ELR (cell line): Measurements from ENCODE around the gene ZEB2.

Source experiments
- DNase-seq: peaks from one replicate; pipeline ENCODE4 v3.0.0-alpha.2; 2015; ENCODE audit warnings: low read depth

Gene ZEB2

GRCh38 chr2:144528108-144528507, 8.2 kb upstream of the ZEB2 start:
- DNase-seq: no peak

- no peak for DNase-seq
Observed at GRCh38 chr2:144526831-144527230, 6.9 kb upstream of the ZEB2 start.

- peak; percentile 46 for DNase-seq
Observed at GRCh38 chr2:144524118-144525009, 4.4 kb upstream of the ZEB2 start.

- peak; percentile 38 for DNase-seq
Observed at GRCh38 chr2:144523596-144524117, 3.7 kb upstream of the ZEB2 start.

GRCh38 chr2:144522897-144523595, 3.1 kb upstream of the ZEB2 start:
- no peak for DNase-seq

- DNase-seq: no peak
Observed at GRCh38 chr2:144522176-144522896, 2.4 kb upstream of the ZEB2 start.

- no peak for DNase-seq
Observed at GRCh38 chr2:144521686-144522085, 1.8 kb upstream of the ZEB2 start.

GRCh38 chr2:144520756-144521487, 1.0 kb upstream of the ZEB2 start:
- DNase-seq: no peak

GRCh38 chr2:144519597-144519933, 354 bp downstream of the ZEB2 start:
- DNase-seq: no peak

GRCh38 chr2:144518748-144519596, 947 bp downstream of the ZEB2 start:
- DNase-seq: peak; percentile 28

- DNase-seq: peak; percentile 56
Observed at GRCh38 chr2:144517866-144518747, 1.8 kb downstream of the ZEB2 start.

GRCh38 chr2:144516981-144517865, 2.7 kb downstream of the ZEB2 start:
- peak; percentile 98 for DNase-seq

GRCh38 chr2:144516411-144516980, 3.4 kb downstream of the ZEB2 start:
- peak; percentile 73 for DNase-seq

GRCh38 chr2:144515696-144516410, 4.1 kb downstream of the ZEB2 start:
- peak; percentile 67 for DNase-seq

GRCh38 chr2:144515099-144515695, 4.7 kb downstream of the ZEB2 start:
- no peak for DNase-seq

GRCh38 chr2:144514616-144515091, 5.3 kb downstream of the ZEB2 start:
- DNase-seq: peak; percentile 33
